C4-2B (cell line): ENCODE data around the gene SLC22A6.

Experiments
- H3K27ac ChIP-seq: fragments of 450-650 bp; 2 replicates; pipeline ENCODE4 v1.5.1; 2017
- CTCF ChIP-seq: fragments of 450-650 bp; conservative IDR thresholded peaks from 2 replicates; pipeline ENCODE4 v1.5.1; 2017; ENCODE audit warnings: mild to moderate bottlenecking
- ZFX ChIP-seq: fragments of 450-650 bp; IDR thresholded peaks from 2 replicates; pipeline ENCODE4 v1.6.1; 2017

The SLC22A6 gene

GRCh38 chr11:62985041-62985750, 429 bp upstream of the SLC22A6 start:
- no peak overlapping the region for H3K27ac ChIP-seq
- TF ChIP-seq ZFX (no peak), CTCF (no peak)

- no peak overlapping the region for H3K27ac ChIP-seq
- no peak for TF ChIP-seq ZFX
- TF ChIP-seq CTCF, result no peak
Measured at GRCh38 chr11:62983536-62984199, 1.1 kb downstream of the SLC22A6 start.

GRCh38 chr11:62981743-62982142, 3.0 kb downstream of the SLC22A6 start:
- TF ChIP-seq ZFX (no peak), CTCF (no peak)

GRCh38 chr11:62980133-62980760, 4.5 kb downstream of the SLC22A6 start:
- no peak overlapping the region for H3K27ac ChIP-seq
- no peak for TF ChIP-seq CTCF
- TF ChIP-seq ZFX, result no peak

More at GRCh38 chr11:62981743-62982142, 3.0 kb downstream of the SLC22A6 start:
- H3K27ac ChIP-seq, result no peak overlapping the region

- TF ChIP-seq CTCF, result no peak
- TF ChIP-seq ZFX, result no peak
- H3K27ac ChIP-seq, result no peak overlapping the region
Measured at GRCh38 chr11:62976109-62976508, 8.7 kb downstream of the SLC22A6 start.

- no peak overlapping the region for H3K27ac ChIP-seq
- TF ChIP-seq ZFX (no peak), CTCF (peak; percentile 84)
Measured at GRCh38 chr11:62974848-62975522, 9.8 kb downstream of the SLC22A6 start.
